Right lobe of liver (tissue), 4 donors: Measurements from ENCODE around the gene NR6A1.

Experiments used
- POLR2A ChIP-seq: fragments of 450-650 bp; IDR thresholded peaks from one replicate; pipeline ENCODE4 v1.6.1; 2017; ENCODE audit warnings: antibody characterized with exemption, mild to moderate bottlenecking
- TF ChIP-seq, protein P1 (sequence below), 4 donors: fragments of 200-600 bp in 3 of 4; fragments of 450-650 bp in 1 of 4; IDR thresholded peaks; one replicate each; pipeline versions ENCODE4 v1.5.1 to v1.8.0; 2016 to 2022; ENCODE audit warnings: antibody characterized with exemption in 4 of 4, mild to moderate bottlenecking in 2 of 4
- donor health status: DM: no; HTN: no; CAD: no.
- donor health status: DM: no; HTN: no; CAD: no.
- donor health status: DM: no; HTN: yes; CAD: no.

DNA sequence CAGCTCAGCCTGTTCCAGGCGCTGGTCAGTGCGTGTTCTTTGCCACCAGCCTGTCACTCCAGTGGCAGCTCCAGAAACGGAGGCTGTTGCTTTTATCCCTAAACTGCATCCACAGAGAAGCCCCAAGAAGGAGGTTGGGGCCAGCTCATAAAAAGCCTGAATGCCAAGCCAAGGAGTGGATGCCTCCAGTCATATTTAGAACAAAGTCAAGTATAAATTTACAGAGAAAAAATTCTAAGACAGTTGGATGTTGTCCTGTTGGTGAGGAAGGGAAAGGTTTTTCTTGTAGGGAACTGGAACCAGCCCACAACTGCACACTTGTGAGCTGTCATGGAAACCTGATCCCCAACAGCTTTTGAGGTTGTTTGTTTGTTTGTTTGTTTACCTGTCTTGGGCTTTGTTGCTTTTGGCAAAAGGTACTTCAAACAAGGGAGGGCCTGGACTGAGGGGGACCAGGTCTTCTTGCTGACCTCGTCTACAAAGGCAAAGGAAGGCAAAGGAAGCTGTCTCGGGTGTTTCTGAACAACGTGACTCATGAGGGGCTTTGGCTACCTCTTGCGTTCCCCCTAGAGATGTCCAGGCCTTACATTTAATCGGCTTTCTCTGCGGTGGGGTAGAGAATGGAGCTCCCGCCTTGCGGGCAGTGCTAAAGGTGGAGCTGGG, 42.5 kb upstream of the NR6A1 start:
- TF ChIP-seq, protein P1, sequence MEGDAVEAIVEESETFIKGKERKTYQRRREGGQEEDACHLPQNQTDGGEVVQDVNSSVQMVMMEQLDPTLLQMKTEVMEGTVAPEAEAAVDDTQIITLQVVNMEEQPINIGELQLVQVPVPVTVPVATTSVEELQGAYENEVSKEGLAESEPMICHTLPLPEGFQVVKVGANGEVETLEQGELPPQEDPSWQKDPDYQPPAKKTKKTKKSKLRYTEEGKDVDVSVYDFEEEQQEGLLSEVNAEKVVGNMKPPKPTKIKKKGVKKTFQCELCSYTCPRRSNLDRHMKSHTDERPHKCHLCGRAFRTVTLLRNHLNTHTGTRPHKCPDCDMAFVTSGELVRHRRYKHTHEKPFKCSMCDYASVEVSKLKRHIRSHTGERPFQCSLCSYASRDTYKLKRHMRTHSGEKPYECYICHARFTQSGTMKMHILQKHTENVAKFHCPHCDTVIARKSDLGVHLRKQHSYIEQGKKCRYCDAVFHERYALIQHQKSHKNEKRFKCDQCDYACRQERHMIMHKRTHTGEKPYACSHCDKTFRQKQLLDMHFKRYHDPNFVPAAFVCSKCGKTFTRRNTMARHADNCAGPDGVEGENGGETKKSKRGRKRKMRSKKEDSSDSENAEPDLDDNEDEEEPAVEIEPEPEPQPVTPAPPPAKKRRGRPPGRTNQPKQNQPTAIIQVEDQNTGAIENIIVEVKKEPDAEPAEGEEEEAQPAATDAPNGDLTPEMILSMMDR (IDR thresholded peaks at IDR 0.05): no peak
- TF ChIP-seq POLR2A: no peak
